Astrocyte (in vitro differentiated cells and primary cell): ENCODE measurements around the gene NFATC1.

Experiments
- EZH2 ChIP-seq: IDR thresholded peaks from 2 replicates; pipeline ENCODE4 v1.6.1; 2012; ENCODE audit warnings: mild to moderate bottlenecking, low read length, inconsistent platforms; ENCODE audit not compliant: insufficient read depth
- TF ChIP-seq, protein P1 (sequence below): IDR thresholded peaks from 2 replicates; pipeline ENCODE4 v1.5.1; 2011; ENCODE audit warnings: low read depth, mild to moderate bottlenecking, inconsistent platforms, low read length, moderate library complexity; ENCODE audit not compliant: insufficient read depth

DNA sequence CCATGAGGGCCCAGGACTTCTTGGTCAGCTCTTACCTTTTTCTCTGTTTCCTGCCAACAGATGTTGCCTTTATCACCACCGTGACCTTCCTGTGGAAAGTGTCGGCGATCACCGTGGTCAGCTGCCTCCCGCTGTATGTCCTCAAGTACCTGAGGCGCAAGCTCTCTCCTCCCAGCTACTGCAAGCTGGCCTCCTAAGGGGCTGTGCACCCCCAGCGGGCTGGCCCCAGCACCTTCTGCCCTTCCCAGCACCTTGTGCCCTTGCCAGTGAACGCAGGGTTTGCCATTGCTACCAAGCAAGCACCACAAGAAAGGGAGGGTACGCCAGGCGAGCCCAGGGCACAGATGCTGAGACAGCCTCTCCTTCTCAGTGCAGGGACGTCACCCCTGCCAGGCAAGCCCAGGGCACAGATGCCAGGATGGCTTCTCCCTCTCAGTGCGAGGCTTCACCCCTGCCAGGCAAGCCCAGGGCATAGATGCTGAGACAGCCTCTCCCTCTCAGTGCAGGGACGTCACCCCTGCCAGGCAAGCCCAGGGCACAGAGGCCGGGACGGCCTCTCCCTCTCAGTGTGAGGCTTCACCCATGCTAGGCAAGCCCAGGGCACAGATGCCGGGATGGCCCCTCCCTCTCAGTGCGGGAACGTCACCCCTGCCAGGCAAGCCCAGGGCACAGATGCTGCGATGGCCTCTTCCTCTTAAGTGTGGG, 18.4 kb upstream of the NFATC1 start:
- TF ChIP-seq, protein P1, sequence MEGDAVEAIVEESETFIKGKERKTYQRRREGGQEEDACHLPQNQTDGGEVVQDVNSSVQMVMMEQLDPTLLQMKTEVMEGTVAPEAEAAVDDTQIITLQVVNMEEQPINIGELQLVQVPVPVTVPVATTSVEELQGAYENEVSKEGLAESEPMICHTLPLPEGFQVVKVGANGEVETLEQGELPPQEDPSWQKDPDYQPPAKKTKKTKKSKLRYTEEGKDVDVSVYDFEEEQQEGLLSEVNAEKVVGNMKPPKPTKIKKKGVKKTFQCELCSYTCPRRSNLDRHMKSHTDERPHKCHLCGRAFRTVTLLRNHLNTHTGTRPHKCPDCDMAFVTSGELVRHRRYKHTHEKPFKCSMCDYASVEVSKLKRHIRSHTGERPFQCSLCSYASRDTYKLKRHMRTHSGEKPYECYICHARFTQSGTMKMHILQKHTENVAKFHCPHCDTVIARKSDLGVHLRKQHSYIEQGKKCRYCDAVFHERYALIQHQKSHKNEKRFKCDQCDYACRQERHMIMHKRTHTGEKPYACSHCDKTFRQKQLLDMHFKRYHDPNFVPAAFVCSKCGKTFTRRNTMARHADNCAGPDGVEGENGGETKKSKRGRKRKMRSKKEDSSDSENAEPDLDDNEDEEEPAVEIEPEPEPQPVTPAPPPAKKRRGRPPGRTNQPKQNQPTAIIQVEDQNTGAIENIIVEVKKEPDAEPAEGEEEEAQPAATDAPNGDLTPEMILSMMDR, result no peak
- TF ChIP-seq EZH2, result no peak
